K562 (cell line): ENCODE measurements around the gene P3H4. TPM values are rescaled to one million over a fixed set of nuclear protein-coding genes. Genes with fewer than 3 reads are reported as not detected.
A peak's percentile ranks its signal among the peaks of the same experiment; 100 is the strongest.

Source experiments
- DNMT1 ChIP-seq: fragments of 450-650 bp; IDR thresholded peaks from 2 replicates; pipeline ENCODE4 v1.6.1; 2016; ENCODE audit warnings: antibody characterized with exemption, mild to moderate bottlenecking
- FOXM1 ChIP-seq, 2 experiments: fragments of 450-650 bp in 1 of 2; sonication (generic) in 1 of 2; formaldehyde crosslinking in 1 of 2; IDR thresholded peaks; 2 replicates each; pipeline versions ENCODE4 v1.6.1 to v1.9.0; 2017 to 2022; ENCODE audit warnings: low read depth in 2 of 2, mild to moderate bottlenecking in 2 of 2, missing genetic modification reagents in 1 of 2, moderate library complexity in 1 of 2
- MAX ChIP-seq: sonication (generic); formaldehyde crosslinking; IDR thresholded peaks from 2 replicates; pipeline ENCODE4 v1.9.0; 2022; ENCODE audit warnings: mild to moderate bottlenecking, missing genetic modification reagents
- RBM34 ChIP-seq: fragments of 200-400 bp; formaldehyde crosslinking; IDR thresholded peaks from 2 replicates; pipeline ENCODE4 v1.6.1; 2018; ENCODE audit warnings: low read length, borderline replicate concordance; ENCODE audit not compliant: insufficient read depth
- REST ChIP-seq, 2 experiments: fragments of 450-650 bp; formaldehyde crosslinking in 1 of 2; IDR thresholded peaks; 2 replicates each; pipeline versions ENCODE4 v1.4.0 to v1.6.1; 2014 to 2020; ENCODE audit warnings: mild to moderate bottlenecking in 2 of 2, borderline replicate concordance in 1 of 2, low read depth in 1 of 2
- SRSF3 ChIP-seq: fragments of 200-400 bp; formaldehyde crosslinking; IDR thresholded peaks from 2 replicates; pipeline ENCODE4 v1.6.1; 2016; ENCODE audit warnings: mild to moderate bottlenecking, low read length, moderate library complexity; ENCODE audit not compliant: insufficient read depth
- ZBTB40 ChIP-seq, 2 experiments: fragments of 450-650 bp in 1 of 2; sonication (generic) in 1 of 2; formaldehyde crosslinking in 1 of 2; IDR thresholded peaks; 2 replicates each; pipeline versions ENCODE4 v1.7.1 to v1.9.0; 2016 to 2022; ENCODE audit warnings: inconsistent platforms in 1 of 2, mild to moderate bottlenecking in 1 of 2, missing genetic modification reagents in 1 of 2
- polyA plus RNA-seq, 8 experiments: library from polyadenylated mRNA; depleted of rRNA in 4 of 8; stranded (reverse) in 5 of 8; unstranded in 3 of 8; fragments of >200 nt; fragmentation: Nextera tagmentation in 2 of 8; fragmentation: Illumina TruSeq in 1 of 8; extraction: Ambion mirVana in 2 of 8; extraction: Trizol in 1 of 8; gene quantifications; 2 replicates each; pipeline versions ENCODE4 v1.2.1 to v1.2.3, GENCODE V29; 2011 to 2014; ENCODE audit warnings: inconsistent platforms in 1 of 8, missing spikeins in 1 of 8
- total RNA-seq, 7 experiments: library from RNA; depleted of rRNA in 6 of 7; stranded (reverse); fragments of >200 nt in 6 of 7; fragmentation: Illumina TruSeq in 2 of 7; extraction: Trizol in 2 of 7; gene quantifications; 2 replicates each; pipeline versions ENCODE4 v1.2.1 to v1.2.3, GENCODE V29; 2011 to 2021; ENCODE audit warnings: low replicate concordance in 1 of 7

P3H4 gene
- total and polyA plus RNA-seq, 9 of the 15 experiments (the other 6 are each of a cell fraction or from before 2014, with no cell fraction given) = 0.10 to 3.7 (median 1.0) TPM

- TF ChIP-seq FOXM1 (IDR thresholded peaks at IDR 0.05; ENCODE audit: low read depth) (no peak), FOXM1 (CRISPR knock-in tag; IDR thresholded peaks at IDR 0.05; ENCODE audit: low read depth) (no peak), ZBTB40 (IDR thresholded peaks at IDR 0.05) (peak; percentile 10; the same call in 1 of the 2 replicates), ZBTB40 (CRISPR knock-in tag; IDR thresholded peaks at IDR 0.05) (no peak), REST (IDR thresholded peaks at IDR 0.05; ENCODE audit: borderline replicate concordance) (peak; percentile 65), REST (CRISPR knock-in tag; IDR thresholded peaks at IDR 0.05; ENCODE audit: low read depth) (0 out of 2 replicates have a peak, but pooled peaks have one; percentile 10), SRSF3 (no peak), RBM34 (no peak), MAX (no peak), DNMT1 (no peak)
Measured at GRCh38 chr17:41786227-41787020, 25.3 kb downstream of the P3H4 start, which contains the start of gene JUP (continued).
